Thyroid gland (tissue), 4 donors: ENCODE results near the gene SLC22A4.

Source experiments
- CTCF ChIP-seq, 6 experiments: fragments of 200-600 bp in 3 of 6; fragments of 450-650 bp in 3 of 6; sonication (generic) in 3 of 6; IDR thresholded peaks; one replicate each; pipeline ENCODE4 v1.5.1; 2016 to 2019; ENCODE audit warnings: antibody characterized with exemption in 6 of 6, mild to moderate bottlenecking in 2 of 6, inconsistent platforms in 1 of 6, moderate library complexity in 1 of 6
- POLR2A ChIP-seq, 2 donors: fragments of 450-650 bp; IDR thresholded peaks; one replicate each; pipeline ENCODE4 v1.6.1; 2017; ENCODE audit warnings: antibody characterized with exemption in 2 of 2, mild to moderate bottlenecking in 2 of 2, moderate library complexity in 1 of 2

GRCh38 chr5:132380047-132380446 lies 85.9 kb downstream of the SLC22A4 start:
- TF ChIP-seq CTCF (IDR thresholded peaks at IDR 0.05), result no peak
- TF ChIP-seq POLR2A (IDR thresholded peaks at IDR 0.05), result no peak
